ENCODE data around the gene TMPRSS3.

The TMPRSS3 gene

DNA sequence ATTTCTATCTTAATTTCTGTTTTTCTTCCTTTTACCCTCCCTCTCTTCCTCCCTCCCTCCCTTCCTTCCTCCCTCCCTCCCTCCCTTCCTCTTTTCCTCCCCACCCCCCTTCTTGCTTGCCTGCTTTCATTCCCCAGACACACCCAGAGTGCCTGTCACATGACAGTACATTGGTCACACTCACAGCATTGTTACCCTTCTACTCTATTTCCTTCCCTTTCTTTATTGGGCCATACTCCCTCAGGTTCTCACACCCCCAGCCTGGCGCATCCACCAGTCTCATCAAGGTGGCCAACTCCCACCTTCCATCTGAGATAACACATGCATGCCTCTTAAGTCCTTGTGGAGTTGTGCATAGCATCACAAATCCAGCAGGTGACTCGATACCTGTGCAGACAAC lies 10.9 kb downstream of the TMPRSS3 start:
- TF ChIP-seq, protein P1, sequence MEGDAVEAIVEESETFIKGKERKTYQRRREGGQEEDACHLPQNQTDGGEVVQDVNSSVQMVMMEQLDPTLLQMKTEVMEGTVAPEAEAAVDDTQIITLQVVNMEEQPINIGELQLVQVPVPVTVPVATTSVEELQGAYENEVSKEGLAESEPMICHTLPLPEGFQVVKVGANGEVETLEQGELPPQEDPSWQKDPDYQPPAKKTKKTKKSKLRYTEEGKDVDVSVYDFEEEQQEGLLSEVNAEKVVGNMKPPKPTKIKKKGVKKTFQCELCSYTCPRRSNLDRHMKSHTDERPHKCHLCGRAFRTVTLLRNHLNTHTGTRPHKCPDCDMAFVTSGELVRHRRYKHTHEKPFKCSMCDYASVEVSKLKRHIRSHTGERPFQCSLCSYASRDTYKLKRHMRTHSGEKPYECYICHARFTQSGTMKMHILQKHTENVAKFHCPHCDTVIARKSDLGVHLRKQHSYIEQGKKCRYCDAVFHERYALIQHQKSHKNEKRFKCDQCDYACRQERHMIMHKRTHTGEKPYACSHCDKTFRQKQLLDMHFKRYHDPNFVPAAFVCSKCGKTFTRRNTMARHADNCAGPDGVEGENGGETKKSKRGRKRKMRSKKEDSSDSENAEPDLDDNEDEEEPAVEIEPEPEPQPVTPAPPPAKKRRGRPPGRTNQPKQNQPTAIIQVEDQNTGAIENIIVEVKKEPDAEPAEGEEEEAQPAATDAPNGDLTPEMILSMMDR (conservative IDR thresholded peaks at IDR 0.05; ENCODE audit: low read length), result no peak
- H3K4me3 ChIP-seq (ENCODE audit: low read length), result no peak overlapping the region

DNA sequence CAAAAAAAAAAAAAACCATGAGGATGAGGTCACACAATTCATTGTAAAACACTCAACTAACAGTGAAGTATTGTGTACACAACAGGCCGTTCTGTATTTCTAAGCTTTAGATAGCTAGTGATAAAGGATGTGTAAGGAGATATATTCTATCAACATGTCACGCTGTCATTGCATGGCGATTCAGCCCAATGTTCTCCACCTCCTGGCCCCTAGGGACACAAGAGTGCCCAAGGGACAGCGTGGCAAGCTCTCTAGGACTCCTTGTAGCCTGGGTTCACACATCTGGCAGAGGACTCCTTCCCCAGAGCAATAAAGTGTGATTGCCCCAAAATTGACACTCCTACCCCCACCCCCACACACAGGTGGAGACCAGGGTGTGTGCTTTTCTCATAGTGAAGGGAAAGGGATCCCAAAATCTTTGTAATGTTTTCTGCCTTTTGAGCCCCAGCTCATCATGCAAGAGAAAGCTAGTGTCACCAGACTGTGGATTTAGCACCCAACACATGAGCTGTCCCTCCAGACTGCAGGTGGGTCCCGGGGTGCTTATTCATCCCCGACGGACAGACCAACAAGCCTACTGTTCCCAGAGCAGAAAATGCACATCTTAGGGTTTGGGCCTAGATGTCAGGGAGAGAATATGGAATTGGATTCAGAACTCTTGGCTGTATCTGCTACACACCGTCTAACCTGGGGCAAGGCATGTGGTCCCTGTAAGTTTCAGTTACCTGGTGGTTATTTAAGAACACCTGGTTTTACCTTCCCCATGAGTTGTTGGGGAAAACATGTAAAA lies 11.5 kb downstream of the TMPRSS3 start:
- TF ChIP-seq, protein P1 (conservative IDR thresholded peaks at IDR 0.05; ENCODE audit: low read length), result no peak
- H3K4me3 ChIP-seq (ENCODE audit: low read length), result no peak overlapping the region
- DNase-seq (ENCODE audit: low read depth), result no peak

More for the DNA sequence above, 10.9 kb downstream of the TMPRSS3 start:
- DNase-seq (ENCODE audit: low read depth), result no peak

DNA sequence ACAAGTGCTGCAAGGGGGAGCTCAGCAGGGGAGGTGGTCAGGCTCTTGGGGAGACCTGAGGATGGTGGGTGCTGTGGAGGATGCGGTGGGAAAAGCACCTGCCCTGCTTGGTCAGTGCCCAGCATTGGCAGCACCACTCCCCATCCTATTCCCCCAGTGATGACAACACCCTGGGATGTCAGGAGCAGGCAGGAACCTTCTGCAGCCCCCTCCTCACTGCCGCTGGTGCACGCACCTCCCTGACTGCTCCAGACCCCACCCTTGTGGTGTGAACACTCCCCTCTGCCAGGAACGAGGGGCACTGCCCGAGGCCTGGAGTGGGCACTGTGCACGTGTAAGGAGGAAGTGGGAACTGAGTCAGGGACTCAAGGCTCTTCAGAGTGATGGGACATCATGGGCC lies 12.5 kb downstream of the TMPRSS3 start:
- TF ChIP-seq, protein P1 (conservative IDR thresholded peaks at IDR 0.05; ENCODE audit: low read length), result no peak
- no peak overlapping the region for H3K4me3 ChIP-seq (ENCODE audit: low read length)
- DNase-seq (ENCODE audit: low read depth), result no peak

DNA sequence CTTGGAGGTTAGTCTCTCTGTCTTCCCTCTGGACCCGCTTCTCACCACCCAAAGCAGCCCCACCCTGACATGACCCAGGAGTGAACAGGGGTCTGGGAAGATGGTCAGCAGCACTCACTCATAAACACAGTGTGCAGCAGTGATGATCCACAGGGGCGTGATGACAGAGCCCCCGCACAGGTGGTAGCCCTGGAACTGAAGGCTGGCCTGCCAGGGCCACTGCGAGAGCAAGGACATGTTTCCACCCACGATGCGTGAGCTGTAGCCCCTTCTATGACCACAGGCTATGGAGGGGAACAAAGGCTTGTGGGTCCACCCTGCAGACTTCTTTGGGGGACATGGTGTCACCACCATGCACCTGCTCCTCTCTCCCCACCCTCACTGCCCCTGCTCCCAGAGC lies 12.9 kb downstream of the TMPRSS3 start:
- no peak overlapping the region for H3K4me3 ChIP-seq (ENCODE audit: low read length)
- TF ChIP-seq, protein P1 (conservative IDR thresholded peaks at IDR 0.05; ENCODE audit: low read length), result no peak
- no peak for DNase-seq (ENCODE audit: low read depth)

DNA sequence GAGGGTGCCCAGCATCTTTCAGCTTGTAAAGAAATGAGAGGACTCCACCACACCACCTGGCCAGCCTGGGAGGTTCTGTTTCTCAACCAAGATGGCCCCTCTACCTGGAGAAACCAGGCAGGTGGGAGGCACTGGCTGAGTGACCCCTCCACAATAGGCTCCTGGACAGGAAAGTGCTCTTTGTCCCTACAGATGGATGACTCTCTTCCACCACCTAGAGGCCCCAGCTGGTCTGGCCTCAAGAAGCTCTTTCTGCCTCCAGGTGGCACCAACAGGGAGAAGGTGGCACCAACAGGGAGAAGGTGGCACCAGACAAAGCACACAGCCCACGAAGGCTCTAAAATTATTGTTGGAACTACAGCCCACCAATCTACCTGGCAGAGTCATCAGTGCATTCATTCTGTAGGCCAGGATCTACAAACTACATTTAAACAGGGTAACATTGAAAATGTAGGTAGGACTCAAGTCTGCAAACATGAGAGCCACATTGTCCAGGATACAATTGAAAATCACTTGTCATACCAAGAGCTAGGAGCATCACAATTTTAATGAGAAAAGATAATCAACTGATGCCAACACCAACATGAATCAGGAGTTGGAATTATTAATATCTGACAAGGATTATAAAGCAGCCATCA lies 14.4 kb downstream of the TMPRSS3 start:
- peak; percentile 31 for DNase-seq (ENCODE audit: low read depth)
- no peak overlapping the region for H3K4me3 ChIP-seq (ENCODE audit: low read length)
- TF ChIP-seq, protein P1 (conservative IDR thresholded peaks at IDR 0.05; ENCODE audit: low read length), result peak; percentile 65

DNA sequence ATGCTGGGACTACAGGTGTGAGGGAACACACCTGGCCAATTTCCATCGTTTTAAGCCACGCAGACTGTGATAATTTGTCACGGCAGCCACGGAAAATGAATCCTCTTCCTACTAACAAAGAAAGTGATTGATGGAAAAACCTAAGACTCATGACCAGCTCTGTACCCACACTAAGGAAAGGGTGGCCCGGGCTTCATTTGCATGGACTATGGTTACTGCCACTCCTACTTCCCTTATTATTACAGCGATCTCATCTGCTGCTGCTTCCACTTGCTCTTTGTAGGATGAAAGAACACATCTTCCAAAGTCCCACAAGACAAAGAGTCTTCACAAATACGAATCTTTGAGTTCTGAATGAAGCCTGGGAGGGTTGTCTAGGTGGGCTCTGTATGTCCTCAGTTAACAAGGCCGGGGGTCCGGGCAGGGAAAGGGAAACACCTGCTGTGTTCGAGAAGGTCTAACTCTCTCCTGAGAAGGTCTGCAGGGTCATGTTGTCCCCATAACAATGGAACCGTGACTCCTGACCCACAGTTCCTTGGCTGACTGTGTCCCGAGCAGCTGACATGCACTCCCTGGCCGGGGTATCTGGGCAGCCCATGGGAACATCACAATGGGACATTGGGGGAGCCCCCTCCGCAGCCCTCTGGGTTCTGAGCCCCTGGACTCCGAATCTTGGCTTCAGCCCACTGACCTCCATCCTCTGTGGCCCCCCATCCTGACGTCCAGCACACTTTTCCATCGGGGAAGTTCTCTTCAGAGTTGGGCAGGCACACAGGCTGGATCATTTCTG lies 16.2 kb downstream of the TMPRSS3 start:
- TF ChIP-seq, protein P1 (conservative IDR thresholded peaks at IDR 0.05; ENCODE audit: low read length), result no peak
- no peak for DNase-seq (ENCODE audit: low read depth)
- no peak overlapping the region for H3K4me3 ChIP-seq (ENCODE audit: low read length)

Measured in AG10803 (cell line).